Right lobe of liver (tissue), 4 donors: ENCODE measurements around the gene ACTR6.

ENCODE experiments used
- CTCF ChIP-seq, 4 donors: fragments of 200-600 bp in 3 of 4; fragments of 450-650 bp in 1 of 4; IDR thresholded peaks; one replicate each; pipeline versions ENCODE4 v1.5.1 to v1.8.0; 2016 to 2022; ENCODE audit warnings: antibody characterized with exemption in 4 of 4, mild to moderate bottlenecking in 2 of 4
- POLR2A ChIP-seq: fragments of 450-650 bp; IDR thresholded peaks from one replicate; pipeline ENCODE4 v1.6.1; 2017; ENCODE audit warnings: antibody characterized with exemption, mild to moderate bottlenecking
- donor health status: DM: no; HTN: no; CAD: no.
- donor health status: DM: no; HTN: no; CAD: no.
- donor health status: DM: no; HTN: yes; CAD: no.

DNA sequence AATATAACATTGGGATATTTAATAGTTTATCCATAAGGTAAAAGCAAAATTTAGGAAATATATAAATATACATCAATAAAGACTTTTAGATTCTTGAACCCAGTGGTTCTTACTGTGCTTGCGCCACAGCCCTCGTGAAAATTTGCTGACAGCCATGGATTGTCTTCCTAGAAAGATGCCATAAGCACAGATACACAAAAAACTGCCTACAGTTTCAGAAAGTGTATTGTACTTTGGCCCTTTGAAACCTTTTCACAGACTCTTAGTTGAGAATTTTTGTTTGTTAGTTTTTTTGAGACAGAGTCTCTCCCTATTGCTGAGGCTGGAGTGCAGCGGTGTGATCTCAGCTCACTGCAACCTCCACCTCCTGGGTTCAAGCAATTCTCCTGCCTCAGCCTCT is 38.2 kb downstream of the ACTR6 start:
- TF ChIP-seq CTCF (IDR thresholded peaks at IDR 0.05): no peak
- no peak for TF ChIP-seq POLR2A
